SK-N-SH treated with all-trans-retinoic acid at 6 μM for 48 hours (cell line): Measurements from ENCODE around the gene SLC10A1.

Source experiments
- ATAC-seq: fragments of 200-7000 bp; cut with Tn5 transposase; 3 replicates; pipeline ENCODE4 v1.9.1; 2020; ENCODE audit warnings: mild to moderate bottlenecking, moderate library complexity
- ARNTL ChIP-seq: fragments of 450-650 bp; formaldehyde crosslinking; IDR thresholded peaks from 2 replicates; pipeline ENCODE4 v1.5.0; 2020; ENCODE audit warnings: low read depth, mild to moderate bottlenecking, moderate library complexity, borderline replicate concordance
- BACH2 ChIP-seq: fragments of 250-450 bp; sonication (Bioruptor Pico); IDR thresholded peaks from 2 replicates; pipeline ENCODE4 v1.9.0; 2021; ENCODE audit warnings: mild to moderate bottlenecking, borderline replicate concordance
- CREB5 ChIP-seq: fragments of 250-450 bp; sonication (Bioruptor Pico); IDR thresholded peaks from 2 replicates; pipeline ENCODE4 v1.5.1; 2020; ENCODE audit warnings: low read depth, mild to moderate bottlenecking, moderate library complexity
- CSDC2 ChIP-seq: fragments of 250-450 bp; sonication (Bioruptor Pico); IDR thresholded peaks from 2 replicates; pipeline ENCODE4 v1.5.0; 2020; ENCODE audit warnings: mild to moderate bottlenecking, moderate library complexity
- CSRNP3 ChIP-seq: fragments of 250-450 bp; sonication (Bioruptor Pico); IDR thresholded peaks from 2 replicates; pipeline ENCODE4 v1.5.1; 2021; ENCODE audit warnings: mild to moderate bottlenecking, moderate library complexity
- ESRRG ChIP-seq: fragments of 250-450 bp; sonication (Bioruptor Pico); IDR thresholded peaks from 2 replicates; pipeline ENCODE4 v1.6.1; 2021; ENCODE audit warnings: mild to moderate bottlenecking
- GLIS3 ChIP-seq: fragments of 250-450 bp; sonication (Bioruptor Pico); IDR thresholded peaks from 2 replicates; pipeline ENCODE4 v1.5.0; 2020; ENCODE audit warnings: mild to moderate bottlenecking, moderate library complexity
- ISL1 ChIP-seq: fragments of 250-450 bp; sonication (Bioruptor Pico); IDR thresholded peaks from 2 replicates; pipeline ENCODE4 v2.1.2; 2022; ENCODE audit warnings: mild to moderate bottlenecking, moderate library complexity
- PATZ1 ChIP-seq: fragments of 250-450 bp; sonication (Bioruptor Pico); IDR thresholded peaks from 2 replicates; pipeline ENCODE4 v1.8.0; 2020; ENCODE audit warnings: mild to moderate bottlenecking, moderate library complexity, borderline replicate concordance
- PPARA ChIP-seq: fragments of 250-450 bp; sonication (Bioruptor Pico); IDR thresholded peaks from 2 replicates; pipeline ENCODE4 v1.5.0; 2020; ENCODE audit warnings: mild to moderate bottlenecking, borderline replicate concordance
- RARB ChIP-seq: fragments of 250-450 bp; sonication (Bioruptor Pico); IDR thresholded peaks from 2 replicates; pipeline ENCODE4 v1.8.0; 2021; ENCODE audit warnings: mild to moderate bottlenecking, moderate library complexity
- SNAI2 ChIP-seq: fragments of 250-450 bp; sonication (Bioruptor Pico); IDR thresholded peaks from 2 replicates; pipeline ENCODE4 v1.5.0; 2020; ENCODE audit warnings: mild to moderate bottlenecking, moderate library complexity
- TCF4 ChIP-seq: fragments of 250-450 bp; sonication (Bioruptor Pico); IDR thresholded peaks from 2 replicates; pipeline ENCODE4 v1.8.0; 2021; ENCODE audit warnings: mild to moderate bottlenecking, moderate library complexity, borderline replicate concordance
- TOX ChIP-seq: fragments of 250-450 bp; sonication (Bioruptor Pico); IDR thresholded peaks from 2 replicates; pipeline ENCODE4 v1.8.0; 2021; ENCODE audit warnings: mild to moderate bottlenecking, moderate library complexity, borderline replicate concordance
- TSHZ2 ChIP-seq: fragments of 250-450 bp; sonication (Bioruptor Pico); IDR thresholded peaks from 2 replicates; pipeline ENCODE4 v1.5.0; 2020; ENCODE audit warnings: mild to moderate bottlenecking, moderate library complexity
- ZC3H10 ChIP-seq: fragments of 250-450 bp; sonication (Bioruptor Pico); IDR thresholded peaks from 2 replicates; pipeline ENCODE4 v1.5.1; 2021; ENCODE audit warnings: mild to moderate bottlenecking, moderate library complexity
- ZFP3 ChIP-seq: fragments of 250-450 bp; sonication (Bioruptor Pico); IDR thresholded peaks from 2 replicates; pipeline ENCODE4 v1.5.0; 2020; ENCODE audit warnings: mild to moderate bottlenecking, moderate library complexity
- ZFP30 ChIP-seq: fragments of 450-650 bp; formaldehyde crosslinking; IDR thresholded peaks from 2 replicates; pipeline ENCODE4 v1.5.0; 2022; ENCODE audit warnings: mild to moderate bottlenecking, moderate library complexity
- ZNF565 ChIP-seq: fragments of 450-650 bp; formaldehyde crosslinking; conservative IDR thresholded peaks from 2 replicates; pipeline ENCODE4 v1.5.0; 2020; ENCODE audit warnings: low read depth, mild to moderate bottlenecking, moderate library complexity
- ZNF70 ChIP-seq: fragments of 450-650 bp; formaldehyde crosslinking; IDR thresholded peaks from 2 replicates; pipeline ENCODE4 v1.5.0; 2020; ENCODE audit warnings: mild to moderate bottlenecking, moderate library complexity
- ZNF8 ChIP-seq: fragments of 450-650 bp; formaldehyde crosslinking; IDR thresholded peaks from 2 replicates; pipeline ENCODE4 v1.5.0; 2020; ENCODE audit warnings: mild to moderate bottlenecking, moderate library complexity
- TF ChIP-seq, protein P1 (sequence below): fragments of 250-450 bp; sonication (Bioruptor Pico); IDR thresholded peaks from 2 replicates; pipeline ENCODE4 v1.8.0; 2021; ENCODE audit warnings: low read depth, mild to moderate bottlenecking, moderate library complexity, borderline replicate concordance

Gene SLC10A1

DNA sequence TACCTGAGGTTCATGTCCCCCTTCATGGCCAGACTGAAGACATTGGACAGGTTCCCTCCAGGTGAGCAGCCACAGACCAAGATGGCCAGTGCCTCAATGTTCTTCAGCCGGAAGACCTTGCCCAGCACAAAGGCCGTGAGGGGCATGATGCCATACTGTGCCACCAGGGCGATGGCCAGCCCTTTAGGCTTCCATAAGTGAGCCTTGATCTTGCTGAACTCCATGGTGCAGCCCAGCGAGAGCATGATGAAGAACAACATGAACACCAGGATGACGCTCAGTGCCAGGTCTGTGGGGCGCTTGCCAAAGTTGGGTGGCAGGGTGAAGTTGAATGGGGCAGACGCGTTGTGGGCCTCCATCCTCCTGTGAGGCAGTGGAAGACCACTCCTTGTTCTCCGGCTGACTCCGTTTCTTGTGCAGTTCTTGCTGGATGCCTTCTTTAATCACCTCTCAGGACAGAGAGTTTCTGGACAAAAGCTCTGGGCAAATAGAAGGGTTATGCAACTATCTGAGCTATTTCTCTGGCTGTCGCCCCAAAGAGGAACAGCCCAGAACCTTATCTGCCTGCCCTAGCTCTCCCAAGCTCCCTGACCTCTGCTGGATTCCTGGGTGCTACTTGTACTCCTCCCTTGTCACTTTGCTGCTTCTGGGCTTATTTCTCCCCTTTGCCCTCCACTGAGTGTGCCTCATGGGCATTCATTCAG, at the start of gene SLC10A1:
Gene SLC10A1, minus strand, starts transcription at position 445 of the 704 bp plus-strand sequence. Its CDS starts 86 bp downstream, at position 359.
- no peak for TF ChIP-seq TOX (CRISPR knock-in tag)
- TF ChIP-seq CREB5 (CRISPR knock-in tag), result no peak
- no peak for TF ChIP-seq ZFP30 (CRISPR knock-in tag)
- no peak for TF ChIP-seq ZFP3 (CRISPR knock-in tag)
- no peak for TF ChIP-seq ESRRG
- TF ChIP-seq PATZ1 (CRISPR knock-in tag), result no peak
- TF ChIP-seq SNAI2 (CRISPR knock-in tag), result no peak
- TF ChIP-seq, protein P1, sequence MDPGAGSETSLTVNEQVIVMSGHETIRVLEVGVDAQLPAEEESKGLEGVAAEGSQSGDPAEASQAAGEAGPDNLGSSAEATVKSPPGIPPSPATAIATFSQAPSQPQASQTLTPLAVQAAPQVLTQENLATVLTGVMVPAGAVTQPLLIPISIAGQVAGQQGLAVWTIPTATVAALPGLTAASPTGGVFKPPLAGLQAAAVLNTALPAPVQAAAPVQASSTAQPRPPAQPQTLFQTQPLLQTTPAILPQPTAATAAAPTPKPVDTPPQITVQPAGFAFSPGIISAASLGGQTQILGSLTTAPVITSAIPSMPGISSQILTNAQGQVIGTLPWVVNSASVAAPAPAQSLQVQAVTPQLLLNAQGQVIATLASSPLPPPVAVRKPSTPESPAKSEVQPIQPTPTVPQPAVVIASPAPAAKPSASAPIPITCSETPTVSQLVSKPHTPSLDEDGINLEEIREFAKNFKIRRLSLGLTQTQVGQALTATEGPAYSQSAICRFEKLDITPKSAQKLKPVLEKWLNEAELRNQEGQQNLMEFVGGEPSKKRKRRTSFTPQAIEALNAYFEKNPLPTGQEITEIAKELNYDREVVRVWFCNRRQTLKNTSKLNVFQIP (CRISPR knock-in tag), result no peak
- TF ChIP-seq CSRNP3, result no peak
- no peak for TF ChIP-seq ZNF8 (CRISPR knock-in tag)
- no peak for TF ChIP-seq RARB (CRISPR knock-in tag)
- TF ChIP-seq BACH2, result no peak
- TF ChIP-seq ZNF70 (CRISPR knock-in tag), result no peak
- TF ChIP-seq TSHZ2, result no peak
- TF ChIP-seq TCF4 (CRISPR knock-in tag), result no peak
- TF ChIP-seq PPARA (CRISPR knock-in tag), result no peak
- TF ChIP-seq ZC3H10, result no peak
- TF ChIP-seq, all 23 proteins: peak for 0
- ATAC-seq, result no peak

DNA sequence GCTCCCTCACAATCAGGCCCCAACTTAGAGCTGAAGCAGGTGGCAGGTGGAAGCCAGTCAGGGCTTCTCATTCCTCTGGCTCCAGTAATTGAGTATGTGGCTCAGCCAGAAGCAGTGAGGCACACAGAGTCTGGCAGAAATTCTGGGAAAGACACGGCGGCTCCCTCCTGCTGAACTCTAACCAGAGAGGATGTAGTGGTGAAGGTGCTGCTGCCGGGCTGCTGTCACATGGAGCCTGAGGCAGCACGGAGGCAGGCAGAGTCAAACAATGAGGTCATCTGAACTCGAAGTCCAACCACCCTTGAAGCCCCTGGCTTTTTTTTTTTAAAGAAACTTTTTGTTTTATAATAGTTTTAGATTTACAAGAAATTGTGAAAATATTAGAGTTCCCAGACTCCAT, 48.7 kb upstream of the SLC10A1 start:
- TF ChIP-seq PATZ1 (CRISPR knock-in tag), result no peak
- TF ChIP-seq ZNF8 (CRISPR knock-in tag), result no peak
- TF ChIP-seq SNAI2 (CRISPR knock-in tag), result no peak
- TF ChIP-seq GLIS3, result no peak
- no peak for TF ChIP-seq ISL1 (CRISPR knock-in tag)
- no peak for TF ChIP-seq ZNF565 (CRISPR knock-in tag)
- TF ChIP-seq TCF4 (CRISPR knock-in tag), result no peak
- TF ChIP-seq CSDC2 (CRISPR knock-in tag), result no peak
- no peak for TF ChIP-seq TOX (CRISPR knock-in tag)
- TF ChIP-seq CREB5 (CRISPR knock-in tag), result no peak
- TF ChIP-seq RARB (CRISPR knock-in tag), result no peak
- TF ChIP-seq ARNTL, result no peak
- no peak for ATAC-seq
